Adrenal gland (tissue), 12 donors: ENCODE data around the gene HHIP. TPM values are rescaled to one million over a fixed set of nuclear protein-coding genes. Genes with fewer than 3 reads are reported as not detected.

Experiments used
- DNase-seq, 7 donors: peaks; one replicate each; pipeline ENCODE4 v3.0.0-alpha.2; 2019 to 2020
- H3K27ac ChIP-seq, 5 donors: fragments of 200-600 bp; sonication (generic) in 4 of 5; 1 replicate in 3 of 5; 2 replicates in 2 of 5; pipeline versions ENCODE4 v1.5.1 to v1.8.0; 2016 to 2020; ENCODE audit warnings: mild to moderate bottlenecking in 1 of 5
- H3K27me3 ChIP-seq: fragments of 200-600 bp; 2 replicates; pipeline ENCODE4 v1.8.0; 2021
- H3K36me3 ChIP-seq, 2 donors: fragments of 200-600 bp; replicated peaks in 1 of 2; 1 replicate in 1 of 2; 2 replicates in 1 of 2; pipeline versions ENCODE4 v1.5.1 to v1.8.0; 2018 to 2022
- H3K4me1 ChIP-seq, 2 donors: fragments of 200-600 bp; replicated peaks in 1 of 2; 1 replicate in 1 of 2; 2 replicates in 1 of 2; pipeline versions ENCODE4 v1.5.1 to v1.8.0; 2018 to 2021
- H3K4me3 ChIP-seq, 4 donors: fragments of 200-600 bp; sonication (generic) in 3 of 4; one replicate each; pipeline ENCODE4 v1.5.1; 2016 to 2018
- H3K9me3 ChIP-seq, 3 donors: fragments of 200-600 bp; sonication (generic) in 1 of 3; replicated peaks in 1 of 3; 1 replicate in 2 of 3; 2 replicates in 1 of 3; pipeline versions ENCODE4 v1.5.1 to v1.8.0; 2016 to 2021
- CTCF ChIP-seq, 6 experiments: fragments of 450-650 bp in 4 of 6; fragments of 200-600 bp in 2 of 6; sonication (generic) in 1 of 6; IDR thresholded peaks; 1 replicate in 5 of 6; 2 replicates in 1 of 6; pipeline versions ENCODE4 v1.5.1 to v1.8.0; 2016 to 2021; ENCODE audit warnings: antibody characterized with exemption in 6 of 6, mild to moderate bottlenecking in 2 of 6, moderate library complexity in 1 of 6
- POLR2A ChIP-seq, 2 donors: fragments of 450-650 bp; IDR thresholded peaks; one replicate each; pipeline ENCODE4 v1.6.1; 2017; ENCODE audit warnings: antibody characterized with exemption in 2 of 2, mild to moderate bottlenecking in 2 of 2, moderate library complexity in 1 of 2
- WGBS, 4 donors: extraction: QIAGEN DNeasy Blood & Tissue Kit in 2 of 4; methylation state at CpG; one replicate each; pipeline versions ENCODE4 v1.1.5 to v1.1.7; 2013 to 2017; 5-methylcytosine and 5-hydroxymethylcytosine counted together
- intact Hi-C, 2 donors: fragments of 100-400 bp; cut with DNase I; formaldehyde crosslinking; loops; one replicate each; pipeline versions ENCODE4 v1.14.1 to v1.15.0; 2022 to 2023
- polyA plus RNA-seq, 3 donors: library from polyadenylated mRNA; stranded (reverse); fragments of 200-250 nt in 2 of 3; fragments of 350-450 nt in 1 of 3; fragmentation: Illumina TruSeq in 1 of 3; extraction: RNeasy Lipid Tissue Mini Kit (QIAGEN cat#74804) in 1 of 3; gene quantifications; one replicate each; pipeline ENCODE4 v1.2.3, GENCODE V29; 2013 to 2014
- total RNA-seq, 9 donors: library from RNA; depleted of rRNA in 4 of 9; stranded (reverse); fragments of >200 nt in 4 of 9; fragments of 120-200 nt in 1 of 9; fragmentation: NEBNext Ultra II Directional in 1 of 9; extraction: Animal tissue kit (Norgen Biotek cat#: 25700) in 1 of 9; gene quantifications; one replicate each; pipeline versions ENCODE4 v1.1.0 to v1.2.4, GENCODE V29; 2013 to 2023
- donor health status: healthy with polysubstance abuse.
- donor health status: Bipolar disorder and iron deficiency.
- donor health status: DM: yes; HTN: yes; CAD: no.
- donor health status: DM: no; HTN: no; CAD: no.
- donor health status: DM: no; HTN: no; CAD: no.
- donor health status: DM: yes; HTN: yes; CAD: no.

The HHIP gene
- total and polyA plus RNA-seq, 12 donors = 2.1 to 169 (median 9.2) TPM

- Histone ChIP-seq H3K27me3 (no peaks in the 10 kb centered on the region), H3K36me3 (no peaks in the 10 kb centered on the region), H3K4me1 (no peaks in the 10 kb centered on the region), H3K27ac (no peak overlapping the region), H3K9me3 (no peaks in the 10 kb centered on the region), H3K4me3 (no peak overlapping the region)
- WGBS, 4 donors = 50 to 66% (median 58%) methylated on average over 1 of the region's 1 CpG
- no peak for DNase-seq
- no peak for TF ChIP-seq CTCF (IDR thresholded peaks at IDR 0.05)
- no peak for TF ChIP-seq POLR2A (IDR thresholded peaks at IDR 0.05)
- intact Hi-C loops = no loop called here
These were observed 28.8 kb downstream of the HHIP start for GRCh38 chr4:144674711-144675110.

- H3K9me3 ChIP-seq = no peaks in the 10 kb centered on the region
- WGBS, 4 donors = 46 to 59% (median 51%) methylated on average over 3 of the region's 3 CpGs
- no peak overlapping the region for H3K4me3 ChIP-seq
- no peak for DNase-seq
- no peak overlapping the region for H3K27ac ChIP-seq
- no peak for TF ChIP-seq CTCF (IDR thresholded peaks at IDR 0.05)
- no peak for TF ChIP-seq POLR2A (IDR thresholded peaks at IDR 0.05)
- no peaks in the 10 kb centered on the region for H3K36me3 ChIP-seq
- H3K4me1 ChIP-seq = no peaks in the 10 kb centered on the region
- intact Hi-C loops = no loop called here
- no peaks in the 10 kb centered on the region for H3K27me3 ChIP-seq
These were observed 35.9 kb downstream of the HHIP start for GRCh38 chr4:144681806-144682205.

GRCh38 chr4:144683516-144683915, 37.6 kb downstream of the HHIP start:
- Histone ChIP-seq H3K27ac (no peak overlapping the region), H3K9me3 (no peaks in the 10 kb centered on the region), H3K4me3 (no peak overlapping the region), H3K27me3 (no peaks in the 10 kb centered on the region), H3K36me3 (no peaks in the 10 kb centered on the region), H3K4me1 (no peaks in the 10 kb centered on the region)
- no peak for DNase-seq
- WGBS, 4 donors = 88 to 89% (median 89%) methylated on average over 8 of the region's 8 CpGs
- TF ChIP-seq POLR2A (IDR thresholded peaks at IDR 0.05) (no peak), CTCF (IDR thresholded peaks at IDR 0.05) (no peak)
- intact Hi-C loops = no loop called here

GRCh38 chr4:144685911-144686310, 40.0 kb downstream of the HHIP start:
- no peak for DNase-seq
- no peaks in the 10 kb centered on the region for H3K27me3 ChIP-seq
- TF ChIP-seq POLR2A (IDR thresholded peaks at IDR 0.05) (no peak), CTCF (IDR thresholded peaks at IDR 0.05) (no peak)
- WGBS, 4 donors = 61 to 83% (median 77%) methylated on average over 3 of the region's 3 CpGs
- no peak overlapping the region for H3K27ac ChIP-seq
- no peaks in the 10 kb centered on the region for H3K9me3 ChIP-seq
- H3K36me3 ChIP-seq = no peaks in the 10 kb centered on the region
- intact Hi-C loops = no loop called here
- H3K4me1 ChIP-seq = no peaks in the 10 kb centered on the region
- H3K4me3 ChIP-seq = no peak overlapping the region
